Measurements from ENCODE around the gene APOA1.

DNA sequence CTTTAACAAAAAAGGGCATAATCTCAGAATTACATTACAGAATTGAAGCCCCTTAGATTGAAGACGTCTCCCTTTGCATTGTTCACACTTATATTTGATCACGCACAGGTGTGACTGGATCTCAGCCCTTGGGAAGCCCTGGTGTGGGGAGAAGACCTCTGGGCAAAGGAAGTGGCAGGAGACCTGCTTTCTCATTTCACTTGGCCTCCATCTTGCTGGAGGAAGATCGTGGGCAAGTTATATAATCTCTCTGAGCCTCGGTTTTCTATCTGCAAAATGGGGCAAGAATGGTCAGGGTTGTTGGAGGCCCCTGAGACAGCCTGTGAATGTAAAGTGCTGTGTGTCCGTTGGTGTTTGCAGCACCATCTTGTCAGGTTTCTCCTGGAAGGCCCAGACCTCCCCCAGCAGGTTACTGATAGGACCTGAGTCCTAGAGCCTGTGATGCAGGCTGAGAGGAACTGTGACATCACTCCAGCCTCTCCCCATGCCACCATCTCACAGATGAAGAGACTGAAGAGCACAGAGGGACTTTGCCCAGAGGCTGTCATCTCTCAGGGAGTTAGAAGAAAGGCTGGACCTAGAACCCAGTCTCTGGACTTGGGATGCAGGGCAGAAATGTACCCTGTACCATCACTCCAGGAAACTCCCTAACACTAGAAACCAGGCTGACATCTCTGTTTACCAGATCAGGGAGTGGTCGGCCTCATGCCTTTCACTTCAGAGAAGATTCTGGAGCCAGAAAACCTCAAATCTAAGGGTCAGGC, 1.1 kb upstream of the APOA1 start:
- TF ChIP-seq EZH2 (IDR thresholded peaks at IDR 0.05; ENCODE audit: insufficient read depth, poor library complexity, severe bottlenecking), result no peak
- no peak for TF ChIP-seq EZH2phosphoT487 (IDR thresholded peaks at IDR 0.05; ENCODE audit: insufficient read depth, low read depth)
